ENCODE results near the gene KIAA0753.

DNA sequence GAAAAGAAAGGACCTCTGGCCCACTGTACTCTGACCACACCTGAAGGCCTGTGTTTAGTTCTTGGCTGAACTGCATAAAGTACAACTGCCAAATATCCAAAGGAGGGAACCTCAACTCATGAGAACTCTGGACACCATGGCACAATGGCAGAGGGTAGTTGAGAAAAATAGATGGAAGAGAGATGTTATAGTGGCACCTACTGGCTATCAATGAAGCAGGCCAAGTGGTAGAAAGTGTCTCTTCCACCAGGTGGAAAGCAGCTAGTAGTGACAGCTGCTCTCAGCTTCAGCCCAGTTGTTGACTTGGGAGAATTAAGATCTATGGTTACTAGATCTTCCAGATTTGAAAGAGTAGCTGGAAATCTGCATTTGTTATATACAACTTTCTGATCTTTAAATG is 7.7 kb upstream of the KIAA0753 start:
- TF ChIP-seq, protein P1, sequence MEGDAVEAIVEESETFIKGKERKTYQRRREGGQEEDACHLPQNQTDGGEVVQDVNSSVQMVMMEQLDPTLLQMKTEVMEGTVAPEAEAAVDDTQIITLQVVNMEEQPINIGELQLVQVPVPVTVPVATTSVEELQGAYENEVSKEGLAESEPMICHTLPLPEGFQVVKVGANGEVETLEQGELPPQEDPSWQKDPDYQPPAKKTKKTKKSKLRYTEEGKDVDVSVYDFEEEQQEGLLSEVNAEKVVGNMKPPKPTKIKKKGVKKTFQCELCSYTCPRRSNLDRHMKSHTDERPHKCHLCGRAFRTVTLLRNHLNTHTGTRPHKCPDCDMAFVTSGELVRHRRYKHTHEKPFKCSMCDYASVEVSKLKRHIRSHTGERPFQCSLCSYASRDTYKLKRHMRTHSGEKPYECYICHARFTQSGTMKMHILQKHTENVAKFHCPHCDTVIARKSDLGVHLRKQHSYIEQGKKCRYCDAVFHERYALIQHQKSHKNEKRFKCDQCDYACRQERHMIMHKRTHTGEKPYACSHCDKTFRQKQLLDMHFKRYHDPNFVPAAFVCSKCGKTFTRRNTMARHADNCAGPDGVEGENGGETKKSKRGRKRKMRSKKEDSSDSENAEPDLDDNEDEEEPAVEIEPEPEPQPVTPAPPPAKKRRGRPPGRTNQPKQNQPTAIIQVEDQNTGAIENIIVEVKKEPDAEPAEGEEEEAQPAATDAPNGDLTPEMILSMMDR (IDR thresholded peaks at IDR 0.05; ENCODE audit: low read depth, low read length) = peak; percentile 22
- TF ChIP-seq MAX (IDR thresholded peaks at IDR 0.05; ENCODE audit: low read depth, low read length) (no peak), POLR2A (IDR thresholded peaks at IDR 0.05; ENCODE audit: extremely low read depth, insufficient read length) (no peak), MYC (IDR thresholded peaks at IDR 0.05; ENCODE audit: low read depth, low read length) (no peak)

All from NB4 (cell line).